Keratinocyte (primary cell): ENCODE results near the gene GPR171.

Experiments
- CTCF ChIP-seq, 3 experiments: IDR thresholded peaks in 1 of 3; conservative IDR thresholded peaks in 1 of 3; optimal IDR thresholded peaks in 1 of 3; 2 replicates in 2 of 3; 3 replicates in 1 of 3; pipeline versions ENCODE3 to v1.5.1; 2011; ENCODE audit warnings: low read length in 3 of 3, mild to moderate bottlenecking in 3 of 3, moderate library complexity in 2 of 3, control low read depth in 1 of 3, inconsistent platforms in 1 of 3; ENCODE audit not compliant: insufficient read depth in 2 of 3; ENCODE audit errors: extremely low read depth in 1 of 3
- EZH2 ChIP-seq: IDR thresholded peaks from one replicate; pipeline ENCODE4 v1.6.1; 2012; ENCODE audit warnings: inconsistent platforms, mild to moderate bottlenecking, low read length, moderate library complexity

DNA sequence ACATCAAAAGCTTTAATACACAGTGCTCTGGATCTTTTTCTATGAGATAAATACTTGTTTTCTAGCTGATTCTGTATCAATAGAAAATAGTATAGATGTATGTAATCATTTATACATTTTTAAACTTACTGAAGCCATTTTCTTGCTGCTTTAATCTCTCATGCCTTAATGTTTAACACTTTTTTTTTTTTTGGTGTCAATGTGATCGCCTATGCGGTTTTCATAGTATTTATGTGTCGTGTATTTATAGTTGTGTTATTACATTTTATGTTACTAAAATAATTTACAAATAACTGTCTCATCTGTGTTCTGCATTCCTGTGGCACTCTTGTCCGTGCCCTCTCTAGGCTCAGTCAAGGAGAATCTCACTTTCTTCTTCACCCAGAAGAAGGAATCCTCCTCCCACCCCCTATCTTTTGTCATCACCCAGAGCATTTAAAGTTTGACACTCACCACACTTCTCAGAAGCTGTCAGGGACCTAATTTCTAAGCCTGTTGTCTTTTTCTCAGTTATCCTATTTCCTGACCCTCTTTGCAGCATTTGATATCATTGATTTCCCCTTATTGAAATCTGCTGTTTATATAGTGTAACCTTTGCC lies 21.4 kb upstream of the GPR171 start:
- no peak for TF ChIP-seq CTCF (optimal IDR thresholded peaks at IDR 0.05 in 1 of 3, IDR thresholded peaks at IDR 0.05 in 1 of 3, conservative IDR thresholded peaks at IDR 0.05 in 1 of 3; ENCODE audit: extremely low read depth in 1 of 3, insufficient read depth in 2 of 3, low read length in 3 of 3)
- TF ChIP-seq EZH2: no peak
